GM19193 (cell line): Measurements from ENCODE around the gene SLC12A3.

ENCODE experiments used
- POLR2A ChIP-seq: IDR thresholded peaks from 4 replicates; pipeline ENCODE4 v1.6.1; 2011; ENCODE audit not compliant: insufficient read depth, insufficient read length; ENCODE audit errors: extremely low read depth

SLC12A3 gene

GRCh38 chr16:56852968-56853367 lies 12.0 kb upstream of the SLC12A3 start:
- no peak for TF ChIP-seq POLR2A

GRCh38 chr16:56855201-56855600 lies 9.8 kb upstream of the SLC12A3 start:
- TF ChIP-seq POLR2A, result no peak

GRCh38 chr16:56855946-56856345 lies 9.1 kb upstream of the SLC12A3 start:
- TF ChIP-seq POLR2A, result no peak

- no peak for TF ChIP-seq POLR2A
Measured at GRCh38 chr16:56856876-56857447, 8.0 kb upstream of the SLC12A3 start.

GRCh38 chr16:56858374-56858773 lies 6.6 kb upstream of the SLC12A3 start:
- no peak for TF ChIP-seq POLR2A

- TF ChIP-seq POLR2A, result no peak
Measured at GRCh38 chr16:56859636-56860035, 5.4 kb upstream of the SLC12A3 start.

- no peak for TF ChIP-seq POLR2A
Measured at GRCh38 chr16:56860226-56861020, 4.6 kb upstream of the SLC12A3 start.

- no peak for TF ChIP-seq POLR2A
Measured at GRCh38 chr16:56861092-56861610, 3.9 kb upstream of the SLC12A3 start.

GRCh38 chr16:56861756-56862155 lies 3.3 kb upstream of the SLC12A3 start:
- TF ChIP-seq POLR2A, result no peak

GRCh38 chr16:56862776-56863175 lies 2.2 kb upstream of the SLC12A3 start:
- TF ChIP-seq POLR2A, result no peak

- TF ChIP-seq POLR2A, result no peak
Measured at GRCh38 chr16:56865394-56866062, 521 bp downstream of the SLC12A3 start.

GRCh38 chr16:56866955-56867830 lies 2.2 kb downstream of the SLC12A3 start:
- no peak for TF ChIP-seq POLR2A

- TF ChIP-seq POLR2A, result no peak
Measured at GRCh38 chr16:56868175-56868574, 3.2 kb downstream of the SLC12A3 start.

- TF ChIP-seq POLR2A, result no peak
Measured at GRCh38 chr16:56869513-56870275, 4.7 kb downstream of the SLC12A3 start.
